Activated naive CD4-positive, alpha-beta T cell treated with anti-CD3 and anti-CD28 coated beads, Interleukin-2, amount 10 ng/mL, durations not matched to agents 7 days and 5 days (primary cell): ENCODE results near the gene KMT5C.
A peak's percentile ranks its signal among the peaks of the same experiment; 100 is the strongest.

Source experiments
- CTCF ChIA-PET: fragments of 350-600 bp; sonication (Branson Sonifier 250); formaldehyde crosslinking; loops from one replicate; lab custom pipeline; 2021; ENCODE audit warnings: antibody characterized with exemption; lab: Charles Lee
- DNase-seq: peaks from one replicate; pipeline ENCODE4 v3.0.0-alpha.2; 2020
- H3K27ac Mint-ChIP-seq: one replicate; pipeline ENCODE4 v1.8.0; 2021; ENCODE audit warnings: mild to moderate bottlenecking, moderate library complexity, mixed read lengths
- H3K27me3 Mint-ChIP-seq: one replicate; pipeline ENCODE4 v1.8.0; 2021; ENCODE audit warnings: mild to moderate bottlenecking, mixed read lengths
- H3K36me3 Mint-ChIP-seq: one replicate; pipeline ENCODE4 v1.8.0; 2021; ENCODE audit warnings: mixed read lengths
- H3K4me1 Mint-ChIP-seq: one replicate; pipeline ENCODE4 v1.8.0; 2021; ENCODE audit warnings: mixed read lengths
- H3K4me3 Mint-ChIP-seq: one replicate; pipeline ENCODE4 v1.8.0; 2021; ENCODE audit warnings: mild to moderate bottlenecking, moderate library complexity, mixed read lengths
- H3K9me3 Mint-ChIP-seq: one replicate; pipeline ENCODE4 v1.8.0; 2021; ENCODE audit warnings: mixed read lengths

The KMT5C gene

DNA sequence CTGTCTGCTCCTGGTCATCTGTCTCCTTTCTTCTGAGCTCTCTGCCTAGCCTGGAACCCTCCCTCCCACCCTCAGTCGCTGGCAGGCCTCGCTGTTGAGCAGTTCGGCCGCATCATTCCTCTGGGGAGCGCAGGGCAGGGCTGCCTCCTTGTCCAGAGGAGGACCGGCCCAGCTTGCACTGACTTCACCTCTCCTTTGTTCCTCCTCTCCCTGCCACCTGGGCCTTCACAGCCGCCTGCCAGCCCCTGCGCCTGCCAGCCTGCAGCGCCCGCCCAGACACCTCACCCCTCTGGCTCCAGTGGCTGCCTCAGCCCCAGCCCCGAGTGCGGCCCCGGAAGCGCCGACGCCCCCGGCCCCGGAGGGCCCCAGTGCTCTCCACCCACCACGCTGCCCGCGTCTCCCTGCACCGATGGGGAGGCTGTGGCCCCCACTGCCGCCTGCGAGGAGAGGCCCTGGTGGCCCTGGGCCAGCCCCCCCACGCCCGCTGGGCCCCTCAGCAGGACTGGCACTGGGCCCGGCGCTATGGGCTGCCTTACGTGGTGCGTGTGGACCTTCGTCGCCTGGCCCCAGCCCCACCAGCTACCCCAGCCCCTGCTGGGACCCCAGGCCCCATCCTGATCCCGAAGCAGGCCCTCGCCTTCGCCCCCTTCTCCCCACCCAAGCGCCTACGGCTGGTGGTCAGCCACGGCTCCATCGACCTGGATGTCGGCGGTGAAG is 7.2 kb downstream of the KMT5C start:
- no peak overlapping the region for H3K27ac Mint-ChIP-seq
- no peaks in the 10 kb centered on the region for H3K9me3 Mint-ChIP-seq
- CTCF ChIA-PET: no interaction called here
- H3K4me1 Mint-ChIP-seq: peaks cover 11% of the 10 kb centered on the region
- DNase-seq: no peak
- peaks cover 21% of the 10 kb centered on the region for H3K36me3 Mint-ChIP-seq
- no peak overlapping the region for H3K4me3 Mint-ChIP-seq
- H3K27me3 Mint-ChIP-seq: peaks cover 16% of the 10 kb centered on the region

DNA sequence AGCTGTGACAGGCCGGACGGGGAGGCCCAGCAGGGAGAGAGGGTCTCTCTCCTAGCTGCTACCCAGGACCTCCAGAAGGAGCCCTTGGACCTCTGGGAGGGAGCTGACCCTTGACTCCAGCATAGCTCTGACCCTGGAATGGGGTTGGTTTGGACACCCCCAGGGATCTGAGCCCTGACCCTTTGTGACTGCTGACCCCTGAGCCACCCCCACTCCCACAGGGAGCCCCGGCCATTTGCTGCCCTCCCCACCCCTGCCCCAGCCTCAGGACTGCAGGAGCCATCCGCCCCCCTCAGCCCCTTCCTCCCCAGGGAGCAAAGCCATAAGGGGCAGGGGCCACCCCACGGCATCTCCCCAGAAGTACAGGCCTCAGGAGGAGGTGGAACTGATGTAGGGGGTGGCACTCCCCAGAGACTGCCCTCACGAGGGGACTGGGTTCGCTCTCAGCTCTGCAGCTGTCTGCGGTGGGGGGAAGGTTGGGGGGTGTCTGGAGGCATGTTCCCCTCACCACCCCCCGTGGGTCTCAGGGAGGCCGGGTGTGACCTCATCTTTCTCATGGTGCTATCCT is 7.8 kb downstream of the KMT5C start:
- CTCF ChIA-PET: no interaction called here
- DNase-seq: no peak
- peaks cover 15% of the 10 kb centered on the region for H3K4me1 Mint-ChIP-seq
- H3K4me3 Mint-ChIP-seq: no peak overlapping the region
- H3K27ac Mint-ChIP-seq: no peak overlapping the region
- peaks cover 22% of the 10 kb centered on the region for H3K27me3 Mint-ChIP-seq
- H3K36me3 Mint-ChIP-seq: peaks cover 21% of the 10 kb centered on the region
- no peaks in the 10 kb centered on the region for H3K9me3 Mint-ChIP-seq

DNA sequence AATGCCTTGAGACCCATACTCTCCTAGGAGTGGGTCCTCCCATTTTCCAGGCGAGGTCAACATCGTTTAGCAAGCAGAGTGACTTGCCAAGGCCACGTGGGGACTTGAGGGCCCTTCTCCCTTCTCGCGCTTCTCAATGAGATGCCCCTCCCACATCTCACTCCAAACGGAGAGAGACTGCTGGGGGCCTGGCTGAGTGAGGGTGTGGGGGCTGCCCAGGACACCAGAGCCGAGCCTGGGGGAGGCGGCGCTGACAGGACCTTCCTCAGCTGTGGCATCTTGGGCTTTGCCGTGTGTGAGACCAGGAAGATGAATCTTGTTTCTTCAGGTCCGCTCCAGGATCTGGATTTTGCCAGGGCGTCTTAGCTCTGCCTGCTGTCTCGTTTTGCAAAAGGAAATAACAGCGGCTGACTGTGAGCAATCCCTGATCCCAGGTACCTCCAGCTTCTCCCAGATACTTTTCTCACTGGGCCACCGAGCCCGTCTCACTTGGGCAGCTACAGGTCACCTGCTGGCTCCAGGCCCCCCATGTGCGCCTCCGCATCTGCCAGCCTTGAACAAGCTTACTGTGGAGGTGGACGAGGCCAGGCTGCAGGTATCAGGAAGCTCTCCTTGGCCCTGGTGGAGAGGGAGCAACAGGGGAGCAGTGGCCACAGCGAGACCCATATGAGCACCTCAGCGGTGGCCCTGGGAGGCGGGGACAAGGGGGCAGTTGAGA is 8.8 kb downstream of the KMT5C start:
- peaks cover 25% of the 10 kb centered on the region for H3K4me1 Mint-ChIP-seq
- peaks cover 14% of the 10 kb centered on the region for H3K36me3 Mint-ChIP-seq
- CTCF ChIA-PET: no interaction called here
- H3K27ac Mint-ChIP-seq: no peak overlapping the region
- H3K9me3 Mint-ChIP-seq: no peaks in the 10 kb centered on the region
- DNase-seq: no peak
- H3K27me3 Mint-ChIP-seq: peaks cover 32% of the 10 kb centered on the region
- H3K4me3 Mint-ChIP-seq: no peak overlapping the region

DNA sequence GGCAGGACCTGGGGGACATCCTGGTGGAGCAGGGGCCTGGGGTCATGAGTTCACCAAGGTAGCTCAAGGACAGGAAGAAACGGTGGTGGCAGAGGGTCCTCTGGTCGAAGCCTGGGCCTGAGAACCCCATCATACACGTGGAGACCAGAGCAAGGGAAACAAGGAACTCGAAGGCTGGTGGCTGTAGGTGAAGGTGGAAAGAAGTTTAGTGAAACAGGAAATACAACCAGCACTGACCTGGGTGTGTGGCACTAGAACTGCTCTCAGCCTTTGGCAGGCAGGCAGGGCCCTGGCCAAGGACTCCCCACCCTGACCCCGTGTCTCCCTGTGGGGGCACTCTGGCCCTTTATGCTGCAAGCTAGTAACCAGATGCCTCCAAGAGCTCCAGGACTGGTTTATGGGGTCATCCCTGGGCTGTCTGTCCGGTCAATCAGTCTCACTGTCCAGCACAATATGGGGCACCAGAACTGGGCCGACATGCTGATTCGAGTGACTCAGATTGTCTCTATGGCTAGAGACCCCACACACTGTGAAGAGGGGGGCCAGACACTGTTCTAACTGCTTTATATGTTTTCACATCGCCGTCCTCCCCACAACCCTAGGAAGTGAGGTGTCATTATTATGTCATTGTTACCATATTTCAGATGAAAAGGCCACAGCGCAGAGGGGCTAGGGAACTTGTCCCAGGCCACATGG is 11.1 kb downstream of the KMT5C start:
- Mint-ChIP-seq H3K36me3 (peaks cover 3% of the 10 kb centered on the region), H3K4me3 (no peak overlapping the region), H3K9me3 (no peaks in the 10 kb centered on the region), H3K27me3 (peaks cover 53% of the 10 kb centered on the region), H3K4me1 (peaks cover 35% of the 10 kb centered on the region), H3K27ac (no peak overlapping the region)
- DNase-seq: no peak
- CTCF ChIA-PET: interaction anchor here (0.7 to 1.3 kb wide), 2 partner anchors 18 to 49 kb away, joined by 4 read pairs; no protein-coding TSS in a partner anchor

DNA sequence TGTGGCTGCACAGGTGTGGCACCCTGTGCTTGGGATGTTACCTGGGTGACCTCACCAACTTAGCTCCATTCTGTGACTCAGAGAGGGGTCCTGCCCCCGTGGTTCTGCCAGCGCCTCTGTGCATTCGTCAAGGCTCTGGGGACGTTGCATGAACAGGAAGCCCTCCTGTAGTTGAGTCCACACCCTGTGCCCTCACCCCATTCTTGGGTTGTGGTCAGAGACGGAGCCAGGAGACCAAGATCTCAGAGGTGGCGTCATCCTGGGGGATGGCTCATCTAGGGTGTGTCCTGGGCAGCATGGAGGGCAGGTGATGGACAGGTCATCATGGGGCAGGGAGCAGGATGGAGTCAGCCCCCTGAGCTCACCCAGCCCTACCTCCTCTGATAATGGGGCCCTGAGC is 12.4 kb downstream of the KMT5C start:
- Mint-ChIP-seq H3K4me3 (no peak overlapping the region), H3K36me3 (peaks cover 3% of the 10 kb centered on the region), H3K27me3 (peaks cover 66% of the 10 kb centered on the region), H3K4me1 (peaks cover 35% of the 10 kb centered on the region), H3K27ac (no peak overlapping the region), H3K9me3 (no peaks in the 10 kb centered on the region)
- CTCF ChIA-PET: no interaction called here
- no peak for DNase-seq

DNA sequence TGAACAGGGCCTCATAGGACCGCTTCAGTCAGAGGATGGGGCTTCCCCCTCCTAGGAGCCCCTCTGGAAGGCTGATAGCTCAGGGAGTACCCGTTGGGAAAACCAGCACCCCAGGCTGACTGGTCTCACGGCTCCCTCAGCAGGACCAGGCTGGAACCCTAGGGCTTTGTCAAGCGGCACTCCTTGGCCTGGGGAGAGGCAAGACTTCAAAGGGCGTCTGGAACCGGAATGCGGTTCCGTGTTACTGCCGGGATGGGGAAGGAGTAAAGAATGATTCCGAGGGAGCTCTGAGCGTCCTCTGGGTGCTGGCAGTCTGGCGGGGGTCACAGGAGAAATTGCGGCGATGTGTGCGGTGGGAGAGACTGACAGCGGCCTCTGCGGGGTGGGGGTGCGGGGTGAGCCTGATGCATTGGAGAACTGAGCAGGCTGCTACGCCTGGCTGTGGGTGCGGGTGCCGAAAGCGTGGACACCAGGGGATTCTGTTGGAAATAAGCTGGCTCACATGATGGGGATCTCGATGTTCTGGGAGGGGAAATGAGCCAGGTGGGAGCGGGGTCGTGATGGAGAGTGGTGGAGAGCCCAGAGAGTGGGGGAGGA is 13.0 kb downstream of the KMT5C start:
- H3K4me1 Mint-ChIP-seq: peaks cover 35% of the 10 kb centered on the region
- H3K9me3 Mint-ChIP-seq: no peaks in the 10 kb centered on the region
- H3K27me3 Mint-ChIP-seq: peaks cover 72% of the 10 kb centered on the region
- H3K36me3 Mint-ChIP-seq: peaks cover 3% of the 10 kb centered on the region
- peak overlapping the region; percentile 1 for H3K4me3 Mint-ChIP-seq
- no peak overlapping the region for H3K27ac Mint-ChIP-seq
- CTCF ChIA-PET: no interaction called here
- no peak for DNase-seq

DNA sequence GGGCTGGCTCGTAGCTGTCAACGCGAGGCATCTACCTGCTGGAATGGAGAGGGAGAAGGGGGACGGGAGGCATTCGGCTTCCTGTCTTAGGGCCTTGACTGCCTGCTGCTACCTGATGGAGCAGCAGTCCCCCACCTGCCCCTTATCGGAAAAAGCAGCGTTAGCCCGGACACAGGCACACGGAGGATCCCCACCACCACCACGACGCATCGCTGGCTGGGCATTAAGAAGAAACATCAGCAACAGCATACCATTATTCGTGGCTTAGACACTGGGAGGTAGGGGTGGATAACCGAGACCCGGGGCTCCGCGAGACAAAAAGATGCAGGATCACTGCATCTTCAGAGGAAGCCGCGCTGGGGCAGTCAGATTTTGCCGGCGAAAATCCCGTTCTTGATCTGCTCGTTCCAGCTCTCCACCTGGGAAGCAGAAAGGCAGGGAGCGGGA is 13.7 kb downstream of the KMT5C start:
- no peaks in the 10 kb centered on the region for H3K9me3 Mint-ChIP-seq
- no peak overlapping the region for H3K27ac Mint-ChIP-seq
- DNase-seq: no peak
- no peaks in the 10 kb centered on the region for H3K36me3 Mint-ChIP-seq
- peak overlapping the region; percentile 68 for H3K4me3 Mint-ChIP-seq
- H3K27me3 Mint-ChIP-seq: peaks cover 77% of the 10 kb centered on the region
- H3K4me1 Mint-ChIP-seq: peaks cover 35% of the 10 kb centered on the region
- CTCF ChIA-PET: no interaction called here

DNA sequence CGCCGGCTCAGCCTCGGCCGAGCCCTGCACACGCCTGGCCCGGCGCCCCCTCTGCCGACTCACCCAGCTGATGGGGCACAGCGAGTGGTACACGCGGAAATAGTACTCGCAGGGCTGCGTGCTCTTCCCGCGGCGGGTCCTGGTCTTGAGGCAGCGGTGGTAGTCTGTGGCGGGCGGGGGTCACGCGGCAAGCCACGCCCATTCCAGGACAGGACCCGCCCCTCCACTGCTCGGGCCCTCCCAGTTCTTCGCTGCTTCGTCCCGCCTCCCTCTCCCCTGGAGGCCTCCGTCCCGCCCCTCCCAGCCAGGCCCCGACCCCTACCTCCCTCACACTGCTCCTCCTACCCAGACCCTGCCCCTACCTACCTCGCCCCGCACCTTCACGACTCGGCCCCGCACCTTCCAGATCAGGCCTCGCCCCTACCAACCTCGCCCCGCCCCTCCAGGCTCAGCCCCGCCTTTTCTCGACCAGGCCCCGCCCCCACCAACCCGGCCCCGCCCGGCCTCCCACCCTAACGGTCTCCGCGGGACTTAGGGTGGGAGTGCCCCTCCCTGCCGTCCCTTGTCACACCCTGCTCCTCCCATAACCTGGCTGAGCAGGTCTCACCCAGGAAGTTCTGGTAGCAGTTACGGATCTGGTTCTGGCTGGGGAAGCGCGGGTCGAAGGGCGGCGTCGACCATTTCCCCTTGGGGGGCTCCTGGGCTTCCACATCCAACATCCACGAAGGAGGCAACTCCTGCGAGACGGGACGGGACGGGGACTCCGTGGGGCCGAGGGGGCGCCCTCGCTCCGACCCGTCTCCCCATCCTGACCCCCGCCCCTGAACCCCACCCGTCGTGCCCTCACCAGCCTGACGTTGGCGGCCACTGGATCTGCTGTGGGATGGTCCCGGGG is 14.4 kb downstream of the KMT5C start:
- DNase-seq: peak; percentile 79
- H3K27ac Mint-ChIP-seq: no peak overlapping the region
- H3K27me3 Mint-ChIP-seq: peaks cover 84% of the 10 kb centered on the region
- peaks cover 35% of the 10 kb centered on the region for H3K4me1 Mint-ChIP-seq
- CTCF ChIA-PET: no interaction called here
- peak overlapping the region; percentile 68 for H3K4me3 Mint-ChIP-seq
- no peaks in the 10 kb centered on the region for H3K36me3 Mint-ChIP-seq
- no peaks in the 10 kb centered on the region for H3K9me3 Mint-ChIP-seq

DNA sequence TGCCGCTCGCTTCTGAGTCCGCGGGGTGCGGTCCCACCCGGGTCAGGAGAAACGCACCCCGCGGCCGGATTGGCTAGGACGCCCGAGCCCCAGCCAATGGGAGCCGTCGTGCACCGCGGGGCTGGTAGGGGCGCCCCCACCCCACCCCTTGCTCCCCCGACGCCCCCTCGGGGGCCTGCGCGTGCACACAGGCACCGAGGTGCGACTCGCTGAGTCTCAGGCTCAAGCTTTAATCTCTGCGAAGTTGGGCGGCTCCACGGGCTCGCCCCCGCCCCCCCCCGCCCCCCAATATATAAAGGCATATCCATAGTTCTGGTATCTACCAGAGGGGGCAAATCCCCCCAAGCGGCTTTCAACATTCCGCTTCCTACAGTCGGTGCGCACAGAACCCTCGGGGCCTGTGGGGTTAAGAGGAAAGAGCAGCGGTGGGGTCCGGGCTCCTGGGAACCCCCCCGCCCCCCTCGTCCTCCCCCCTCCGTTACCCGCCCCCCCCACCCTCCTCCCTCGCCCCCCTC is 15.1 kb downstream of the KMT5C start, which contains the start of gene COX6B2:
TSS of gene COX6B2 (minus strand) at position 22 of the 515 bp plus-strand sequence. CDS start 198 bp downstream, outside the sequence.
- CTCF ChIA-PET: no interaction called here
- H3K27me3 Mint-ChIP-seq: peaks cover 85% of the 10 kb centered on the region

DNA sequence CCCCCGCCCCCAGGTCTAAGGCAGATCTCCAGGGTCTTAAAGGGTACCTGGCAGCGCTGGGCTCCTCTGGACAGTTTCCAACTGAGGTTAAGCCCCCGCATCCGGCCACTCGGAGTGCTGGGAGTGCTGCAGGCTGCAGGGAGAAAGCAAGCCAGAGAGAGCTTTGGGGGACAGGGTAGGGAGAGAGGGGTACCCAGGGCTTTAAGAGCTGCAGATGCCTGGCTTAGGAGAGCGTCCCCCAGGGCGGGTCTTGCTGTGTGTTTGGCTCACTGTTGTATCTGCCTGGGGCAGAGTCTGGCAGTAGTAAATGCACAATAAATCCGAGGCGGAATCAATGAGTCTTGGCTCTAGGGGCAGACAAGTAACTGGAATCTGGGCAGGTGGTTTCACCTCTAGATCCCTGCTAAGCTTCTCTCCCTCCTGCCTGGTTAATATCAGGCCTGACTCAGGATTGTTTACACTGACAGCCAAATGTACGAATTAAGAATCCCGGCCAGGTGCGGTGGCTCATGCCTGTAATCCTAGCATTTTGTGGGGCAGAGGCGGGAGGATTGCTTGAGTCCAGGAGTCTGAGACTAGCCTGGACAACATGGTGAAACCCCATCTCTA is 15.6 kb downstream of the KMT5C start:
- DNase-seq: no peak
- H3K4me1 Mint-ChIP-seq: peaks cover 35% of the 10 kb centered on the region
- H3K27me3 Mint-ChIP-seq: peaks cover 85% of the 10 kb centered on the region
- no peak overlapping the region for H3K4me3 Mint-ChIP-seq
- no peaks in the 10 kb centered on the region for H3K36me3 Mint-ChIP-seq
- H3K27ac Mint-ChIP-seq: no peak overlapping the region
- CTCF ChIA-PET: no interaction called here
- H3K9me3 Mint-ChIP-seq: no peaks in the 10 kb centered on the region

More for the DNA sequence above, 15.1 kb downstream of the KMT5C start, which contains the start of gene COX6B2:
- no peak within 1 kb of the TSS for H3K27ac Mint-ChIP-seq
- H3K4me3 Mint-ChIP-seq: peak within 1 kb of the TSS; percentile 68
- no peaks in the 10 kb centered on the region for H3K36me3 Mint-ChIP-seq
- H3K4me1 Mint-ChIP-seq: peaks cover 35% of the 10 kb centered on the region
- H3K9me3 Mint-ChIP-seq: no peaks in the 10 kb centered on the region
- DNase-seq: no peak

DNA sequence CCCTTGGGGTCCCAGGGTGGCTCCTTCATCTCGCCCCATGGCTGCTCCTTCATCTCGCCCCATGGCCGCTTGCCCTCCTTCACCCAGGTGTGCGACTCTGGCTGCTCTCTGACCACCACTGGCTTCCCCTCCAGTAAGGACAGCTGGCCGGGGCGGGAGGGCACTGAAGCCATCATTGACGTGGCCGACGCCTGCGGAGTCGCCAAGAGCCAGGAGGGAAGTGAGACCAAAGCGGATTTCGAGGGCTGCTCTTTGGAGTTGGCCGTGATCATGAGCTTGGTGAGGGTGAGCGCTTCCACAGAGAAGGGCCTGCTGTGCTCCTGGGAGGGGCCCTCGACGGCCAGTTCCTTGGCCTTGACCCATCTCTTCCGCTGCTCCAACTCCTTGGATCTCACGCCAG is 18.8 kb downstream of the KMT5C start:
- Mint-ChIP-seq H3K4me1 (peaks cover 10% of the 10 kb centered on the region), H3K9me3 (no peaks in the 10 kb centered on the region), H3K27me3 (peaks cover 53% of the 10 kb centered on the region), H3K36me3 (no peaks in the 10 kb centered on the region), H3K4me3 (no peak overlapping the region), H3K27ac (no peak overlapping the region)
- no peak for DNase-seq
- CTCF ChIA-PET: no interaction called here

DNA sequence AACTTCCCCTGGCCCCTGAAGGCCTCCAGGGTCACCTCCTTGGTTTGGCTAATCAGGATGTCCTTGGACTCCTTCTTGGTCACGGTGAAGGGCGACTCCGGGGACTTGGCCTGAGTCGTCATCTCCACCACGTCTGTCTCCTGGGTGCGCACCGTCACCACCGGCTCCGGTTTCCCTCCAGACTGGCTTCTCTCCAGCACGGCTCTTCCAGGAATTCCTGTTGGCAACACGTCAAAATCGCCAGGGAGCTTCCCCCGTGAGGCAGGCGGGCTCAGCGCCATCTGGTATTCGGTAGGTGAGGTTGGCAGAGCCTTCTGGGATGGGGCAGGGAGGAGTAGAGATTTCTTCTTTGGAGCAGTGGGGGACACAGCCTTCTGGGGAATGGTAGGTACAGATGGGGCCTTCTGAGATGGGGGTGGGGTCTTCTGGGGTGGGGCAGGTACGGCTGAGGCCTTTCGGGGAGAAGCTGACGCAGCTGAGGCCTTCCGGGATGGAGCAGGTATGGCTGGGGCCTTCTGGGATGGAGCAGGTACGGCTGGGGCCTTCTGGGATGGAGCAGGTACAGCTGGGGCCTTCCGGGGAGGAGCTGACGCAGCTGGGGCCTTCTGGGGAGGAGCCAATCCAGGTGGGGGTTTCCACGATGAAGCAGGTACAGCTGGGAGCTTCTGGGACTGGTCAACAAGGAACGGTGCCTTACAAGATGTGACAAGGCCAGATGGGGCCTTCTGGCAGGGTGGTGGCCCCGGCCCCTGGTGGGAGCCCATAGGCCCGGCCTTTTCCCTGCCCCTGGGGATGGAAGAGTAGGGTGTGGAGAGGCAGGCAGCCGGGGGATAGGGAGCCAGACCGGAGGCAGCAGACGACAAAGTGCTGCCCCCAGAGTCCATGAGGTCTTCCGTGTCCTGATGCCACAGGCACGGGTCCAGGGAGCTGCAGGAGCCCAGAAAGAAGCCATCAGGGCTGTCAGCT is 19.6 kb downstream of the KMT5C start:
- no peak overlapping the region for H3K27ac Mint-ChIP-seq
- H3K9me3 Mint-ChIP-seq: no peaks in the 10 kb centered on the region
- DNase-seq: no peak
- H3K4me3 Mint-ChIP-seq: no peak overlapping the region
- peaks cover 4% of the 10 kb centered on the region for H3K4me1 Mint-ChIP-seq
- CTCF ChIA-PET: interaction anchor here (0.6 kb wide), 1 partner anchor 200 kb away, joined by 3 read pairs; no protein-coding TSS in a partner anchor
- peaks cover 51% of the 10 kb centered on the region for H3K27me3 Mint-ChIP-seq
- H3K36me3 Mint-ChIP-seq: no peaks in the 10 kb centered on the region
